ENCODE measurements around the gene ASB1. TPM values are rescaled to one million over a fixed set of nuclear protein-coding genes. Genes with fewer than 3 reads are reported as not detected.

The ASB1 gene
- total and polyA plus RNA-seq, 8 donors, result 10.7 to 36.8 (median 18.5) TPM

GRCh38 chr2:238408615-238409340, 17.9 kb upstream of the ASB1 start:
- no peak overlapping the region for H3K27ac ChIP-seq
- no peak overlapping the region for H3K4me3 ChIP-seq
- H3K9me3 ChIP-seq, result no peaks in the 10 kb centered on the region
- no peaks in the 10 kb centered on the region for H3K27me3 ChIP-seq
- DNase-seq, result no peak
- no peak for TF ChIP-seq CTCF (IDR thresholded peaks at IDR 0.05)
- TF ChIP-seq POLR2AphosphoS5 (IDR thresholded peaks at IDR 0.05), result no peak
- no peak for TF ChIP-seq POLR2A (IDR thresholded peaks at IDR 0.05)
- TF ChIP-seq EP300 (IDR thresholded peaks at IDR 0.05), result no peak
- WGBS, 5 donors, result 90 to 95% (median 91%) methylated on average over 16 to 17 of the region's 17 CpGs
- intact Hi-C loops (cut with DNase I; ENCODE audit: low total_unique reads), result no loop called here
- H3K4me1 ChIP-seq, result no peaks in the 10 kb centered on the region
- H3K36me3 ChIP-seq, result peaks cover 0 to 17% (median 0%) of the 10 kb centered on the region in 4 donors

- no peak for TF ChIP-seq EP300 (IDR thresholded peaks at IDR 0.05)
- TF ChIP-seq CTCF (IDR thresholded peaks at IDR 0.05), result no peak
- TF ChIP-seq POLR2A (IDR thresholded peaks at IDR 0.05), result no peak
- no peak for TF ChIP-seq POLR2AphosphoS5 (IDR thresholded peaks at IDR 0.05)
- Histone ChIP-seq H3K27me3 (no peaks in the 10 kb centered on the region), H3K27ac (no peak overlapping the region), H3K4me1 (no peaks in the 10 kb centered on the region), H3K4me3 (no peak overlapping the region), H3K9me3 (no peaks in the 10 kb centered on the region), H3K36me3 (peaks cover 0 to 16% (median 0%) of the 10 kb centered on the region in 4 donors)
- DNase-seq, result no peak
- whole genome bisulfite sequencing, 5 donors, result 89 to 94% (median 91%) methylated on average over 34 of the region's 34 CpGs
- intact Hi-C loops (cut with DNase I; ENCODE audit: low total_unique reads), result no loop called here
Measured at GRCh38 chr2:238409341-238410199, 17.2 kb upstream of the ASB1 start.

- no peak overlapping the region for H3K4me3 ChIP-seq
- TF ChIP-seq CTCF (IDR thresholded peaks at IDR 0.05) (no peak), EP300 (IDR thresholded peaks at IDR 0.05) (no peak), POLR2AphosphoS5 (IDR thresholded peaks at IDR 0.05) (no peak), POLR2A (IDR thresholded peaks at IDR 0.05) (no peak)
- H3K4me1 ChIP-seq, result no peaks in the 10 kb centered on the region
- H3K9me3 ChIP-seq, result peaks cover 0 to 10% (median 0%) of the 10 kb centered on the region in 4 donors
- no peak for DNase-seq
- intact Hi-C loops (cut with DNase I; ENCODE audit: low total_unique reads), result no loop called here
- H3K36me3 ChIP-seq, result peaks cover 0 to 16% (median 0%) of the 10 kb centered on the region in 4 donors
- 81 to 91% (median 86%) methylated on average over 12 of the region's 12 CpGs for WGBS, 5 donors
- H3K27ac ChIP-seq, result no peak overlapping the region
- H3K27me3 ChIP-seq, result no peaks in the 10 kb centered on the region
Measured at GRCh38 chr2:238412067-238412767, 14.5 kb upstream of the ASB1 start.

- intact Hi-C loops (cut with DNase I; ENCODE audit: low total_unique reads), result no loop called here
- Histone ChIP-seq H3K27me3 (no peaks in the 10 kb centered on the region), H3K4me1 (peaks cover 0 to 3% (median 0%) of the 10 kb centered on the region in 4 donors), H3K9me3 (peaks cover 0 to 10% (median 0%) of the 10 kb centered on the region in 4 donors), H3K27ac (no peak overlapping the region), H3K4me3 (no peak overlapping the region), H3K36me3 (peaks cover 0 to 11% (median 0%) of the 10 kb centered on the region in 4 donors)
- 85 to 91% (median 89%) methylated on average over 2 of the region's 2 CpGs for WGBS, 5 donors
- TF ChIP-seq POLR2AphosphoS5 (IDR thresholded peaks at IDR 0.05), result no peak
- TF ChIP-seq CTCF (IDR thresholded peaks at IDR 0.05), result no peak
- TF ChIP-seq EP300 (IDR thresholded peaks at IDR 0.05), result no peak
- TF ChIP-seq POLR2A (IDR thresholded peaks at IDR 0.05), result no peak
- no peak for DNase-seq
Measured at GRCh38 chr2:238413368-238413767, 13.4 kb upstream of the ASB1 start.
